Colonic mucosa (tissue), 4 donors: ENCODE data around the gene MUCL1. TPM values are rescaled to one million over a fixed set of nuclear protein-coding genes. Genes with fewer than 3 reads are reported as not detected.
"Not testable (repeated sequence)": the region's sequence is repeated elsewhere in the genome, so short reads cannot be mapped to it uniquely, and the experiment has no call there.

Experiments used
- DNase-seq: peaks from one replicate; pipeline ENCODE4 v3.0.0-alpha.2; 2020
- H3K27ac ChIP-seq: fragments of 200-600 bp; one replicate; pipeline ENCODE4 v1.8.0; 2021
- H3K27me3 ChIP-seq: fragments of 200-600 bp; one replicate; pipeline ENCODE4 v1.8.0; 2021
- H3K36me3 ChIP-seq: fragments of 200-600 bp; one replicate; pipeline ENCODE4 v1.8.0; 2021
- H3K4me1 ChIP-seq: fragments of 200-600 bp; one replicate; pipeline ENCODE4 v1.8.0; 2021; ENCODE audit warnings: mild to moderate bottlenecking
- H3K4me3 ChIP-seq: fragments of 200-600 bp; one replicate; pipeline ENCODE4 v1.8.0; 2021
- H3K9ac ChIP-seq, 2 donors: one replicate each; pipeline ENCODE4 v1.7.0; 2013; ENCODE audit warnings: control low read depth in 2 of 2, low read depth in 2 of 2, low read length in 2 of 2
- H3K9me3 ChIP-seq: fragments of 200-600 bp; one replicate; pipeline ENCODE4 v1.8.0; 2021
- CTCF ChIP-seq: fragments of 200-600 bp; IDR thresholded peaks from one replicate; pipeline ENCODE4 v1.8.0; 2022; ENCODE audit warnings: antibody characterized with exemption, mild to moderate bottlenecking
- intact Hi-C: fragments of 100-400 bp; cut with DNase I; formaldehyde crosslinking; loops from one replicate; pipeline ENCODE4 v1.14.1; 2022
- total RNA-seq, 2 donors: library from RNA; stranded (reverse); fragmentation: NEBNext Ultra II Directional in 1 of 2; extraction: Animal tissue kit (Norgen Biotek cat#: 25700) in 1 of 2; gene quantifications; one replicate each; pipeline ENCODE4 v1.2.1, GENCODE V29; 2021
- donor health status: healthy.
- donor health status: DM: no; HTN: no; CAD: no.
- donor health status: DM: no; HTN: no; CAD: no.

The MUCL1 gene
- total RNA-seq, 2 donors from 2014 or later: not detected

DNA sequence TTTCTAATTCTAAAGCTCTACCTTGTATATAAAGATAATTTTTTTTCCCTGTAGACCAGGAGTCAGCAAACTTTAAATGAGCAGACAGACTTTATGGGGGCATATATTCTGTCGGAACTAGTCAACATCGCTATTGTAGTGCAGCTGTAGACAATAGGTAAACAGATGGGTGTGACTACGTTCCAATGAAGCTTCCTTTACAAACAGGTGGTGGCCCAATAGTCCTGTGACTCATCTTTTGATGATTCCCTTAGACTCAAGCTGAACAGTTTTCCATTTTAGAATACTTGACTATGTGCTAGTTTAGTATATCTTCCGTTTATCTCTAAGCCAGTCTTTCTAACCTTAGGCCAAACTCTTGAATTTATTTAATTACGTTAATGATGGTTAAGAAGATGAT is 16.3 kb downstream of the MUCL1 start:
- no peak overlapping the region for H3K4me3 ChIP-seq
- no peak for TF ChIP-seq CTCF
- no peak overlapping the region for H3K27ac ChIP-seq
- no peak overlapping the region for H3K9ac ChIP-seq
- H3K36me3 ChIP-seq: no peaks in the 10 kb centered on the region
- DNase-seq: no peak
- no peaks in the 10 kb centered on the region for H3K4me1 ChIP-seq
- intact Hi-C loops: no loop called here
- H3K27me3 ChIP-seq: no peaks in the 10 kb centered on the region
- no peaks in the 10 kb centered on the region for H3K9me3 ChIP-seq

DNA sequence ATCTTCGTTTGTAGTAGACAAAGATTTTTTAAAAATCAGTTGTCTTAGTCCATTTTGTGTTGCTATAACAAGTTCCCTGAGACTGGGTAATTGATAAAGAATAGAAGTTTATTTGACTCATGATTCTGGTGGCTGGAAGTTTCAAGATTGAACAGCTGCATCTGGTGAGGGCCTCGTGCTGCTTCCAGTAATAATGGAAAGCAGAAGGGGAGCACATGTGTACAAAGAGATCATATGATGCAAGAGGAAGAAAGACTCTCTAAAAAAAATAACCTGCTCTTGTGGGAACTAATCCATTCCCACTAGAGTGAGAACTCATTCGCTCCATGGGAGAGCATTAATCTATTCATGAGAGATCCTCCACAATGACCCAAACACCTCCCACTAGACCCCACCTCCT is 24.8 kb downstream of the MUCL1 start:
- no peak for TF ChIP-seq CTCF
- H3K27ac ChIP-seq: no peak overlapping the region
- no peaks in the 10 kb centered on the region for H3K4me1 ChIP-seq
- H3K9ac ChIP-seq: no peak overlapping the region
- H3K9me3 ChIP-seq: no peaks in the 10 kb centered on the region
- no peak for DNase-seq
- intact Hi-C loops: no loop called here
- H3K4me3 ChIP-seq: no peak overlapping the region
- H3K27me3 ChIP-seq: no peaks in the 10 kb centered on the region
- no peaks in the 10 kb centered on the region for H3K36me3 ChIP-seq

- intact Hi-C loops: no loop called here
- TF ChIP-seq CTCF: no peak
- no peak overlapping the region for H3K4me3 ChIP-seq
These were observed 25.3 kb downstream of the MUCL1 start for GRCh38 chr12:54879579-54879978.

GRCh38 chr12:54882079-54882478 is 27.8 kb downstream of the MUCL1 start:
- H3K27me3 ChIP-seq: no peaks in the 10 kb centered on the region
- H3K36me3 ChIP-seq: no peaks in the 10 kb centered on the region
- no peak overlapping the region for H3K9ac ChIP-seq
- no peaks in the 10 kb centered on the region for H3K9me3 ChIP-seq
- no peak overlapping the region for H3K27ac ChIP-seq
- no peak for DNase-seq
- H3K4me1 ChIP-seq: no peaks in the 10 kb centered on the region
- H3K4me3 ChIP-seq: no peak overlapping the region
- intact Hi-C loops: no loop called here
- TF ChIP-seq CTCF: no peak

More at GRCh38 chr12:54879579-54879978, 25.3 kb downstream of the MUCL1 start:
- H3K9ac ChIP-seq: no peak overlapping the region
- no peak overlapping the region for H3K27ac ChIP-seq
- H3K36me3 ChIP-seq: no peaks in the 10 kb centered on the region
- H3K4me1 ChIP-seq: no peaks in the 10 kb centered on the region
- no peak for DNase-seq
- H3K27me3 ChIP-seq: no peaks in the 10 kb centered on the region
- no peaks in the 10 kb centered on the region for H3K9me3 ChIP-seq

DNA sequence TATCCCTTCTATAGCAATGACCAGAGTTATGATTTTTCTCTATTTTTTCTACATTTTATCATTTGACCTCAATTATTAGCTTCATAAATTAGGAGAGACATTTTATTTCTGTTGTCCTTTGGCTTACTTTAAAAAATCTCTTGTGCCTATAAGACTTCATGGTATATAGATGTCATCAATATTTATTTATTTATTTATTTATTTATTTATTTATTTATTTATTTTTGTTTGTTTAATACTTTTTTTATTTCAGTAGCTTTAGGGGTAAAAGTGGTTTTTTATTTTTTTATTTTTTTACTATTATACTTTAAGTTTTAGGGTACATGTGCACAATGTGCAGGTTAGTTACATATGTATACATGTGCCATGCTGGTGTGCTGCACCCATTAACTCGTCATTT is 28.3 kb downstream of the MUCL1 start:
- DNase-seq, H3K9me3 ChIP-seq, H3K9ac ChIP-seq, intact Hi-C loops, H3K27ac ChIP-seq, H3K4me3 ChIP-seq, H3K27me3 ChIP-seq, H3K36me3 ChIP-seq, H3K4me1 ChIP-seq: not testable (repeated sequence)

GRCh38 chr12:54888428-54888827 is 34.1 kb downstream of the MUCL1 start:
- H3K27me3 ChIP-seq, H3K36me3 ChIP-seq, H3K27ac ChIP-seq, H3K9ac ChIP-seq, H3K4me1 ChIP-seq, H3K9me3 ChIP-seq, H3K4me3 ChIP-seq, intact Hi-C loops: not testable (repeated sequence)
- peak; percentile 52 for DNase-seq

DNA sequence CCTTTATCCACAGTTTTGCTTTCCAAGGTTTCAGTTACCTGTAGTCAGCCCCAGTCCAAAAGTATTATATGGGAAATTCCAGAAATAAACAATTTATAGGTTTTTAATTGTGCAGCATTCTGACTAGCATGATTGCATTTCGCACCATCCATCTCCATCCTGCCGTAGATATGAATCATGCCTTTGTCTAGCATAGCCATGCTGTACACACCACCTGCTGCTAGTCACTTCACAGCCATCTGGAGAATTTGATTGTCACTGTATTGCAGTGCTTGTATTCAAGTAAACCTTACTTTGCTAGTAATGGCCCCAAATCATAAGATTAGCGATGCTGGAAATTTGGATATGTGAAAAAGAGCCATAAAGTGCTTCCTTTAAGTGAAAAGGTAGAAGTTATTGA is 36.0 kb downstream of the MUCL1 start:
- intact Hi-C loops: no loop called here
- no peaks in the 10 kb centered on the region for H3K36me3 ChIP-seq
- no peak overlapping the region for H3K27ac ChIP-seq
- H3K27me3 ChIP-seq: no peaks in the 10 kb centered on the region
- H3K9ac ChIP-seq: no peak overlapping the region
- no peak for TF ChIP-seq CTCF
- no peak overlapping the region for H3K4me3 ChIP-seq
- H3K9me3 ChIP-seq: no peaks in the 10 kb centered on the region
- H3K4me1 ChIP-seq: no peaks in the 10 kb centered on the region
- DNase-seq: no peak
